Chondrocyte (in vitro differentiated cells): ENCODE measurements around the gene GPATCH3. TPM values are rescaled to one million over a fixed set of nuclear protein-coding genes. Genes with fewer than 3 reads are reported as not detected.
A peak's percentile ranks its signal among the peaks of the same experiment; 100 is the strongest.

Experiments
- DNase-seq: peaks from one replicate; pipeline ENCODE4 v3.0.0; 2021; ENCODE audit warnings: mixed read lengths, low spot score
- H3K27ac Mint-ChIP-seq: one replicate; pipeline ENCODE4 v1.8.0; 2021; ENCODE audit warnings: mild to moderate bottlenecking, moderate library complexity, mixed read lengths; ENCODE audit not compliant: unreplicated experiment
- H3K27me3 Mint-ChIP-seq: 2 replicates; pipeline ENCODE4 v1.8.0; 2021; ENCODE audit warnings: low read depth, mixed read lengths
- H3K36me3 Mint-ChIP-seq: 2 replicates; pipeline ENCODE4 v1.8.0; 2021; ENCODE audit warnings: low read depth, mixed read lengths
- H3K4me1 Mint-ChIP-seq: 2 replicates; pipeline ENCODE4 v1.8.0; 2021; ENCODE audit warnings: low read depth, mild to moderate bottlenecking, mixed read lengths
- H3K4me3 Mint-ChIP-seq: one replicate; pipeline ENCODE4 v1.8.0; 2021; ENCODE audit warnings: mild to moderate bottlenecking, moderate library complexity, mixed read lengths; ENCODE audit not compliant: unreplicated experiment
- H3K9me3 Mint-ChIP-seq: 2 replicates; pipeline ENCODE4 v1.8.0; 2021; ENCODE audit warnings: low read depth, mixed read lengths
- CTCF ChIP-seq: fragments of 200-600 bp; sonication (generic); IDR thresholded peaks from 2 replicates; pipeline ENCODE4 v1.5.0; 2021; ENCODE audit warnings: antibody characterized with exemption, mild to moderate bottlenecking, moderate library complexity
- total RNA-seq: library from RNA; stranded (reverse); gene quantifications from 3 replicates; pipeline ENCODE4 v1.2.1, GENCODE V29; 2021

GPATCH3 gene
- total RNA-seq, 1 donor from 2014 or later = 14.1 TPM

- no peak overlapping the region for H3K4me3 Mint-ChIP-seq
- H3K27me3 Mint-ChIP-seq = no peaks in the 10 kb centered on the region
- H3K9me3 Mint-ChIP-seq = no peaks in the 10 kb centered on the region
- H3K36me3 Mint-ChIP-seq = peaks cover 24% of the 10 kb centered on the region
- no peak overlapping the region for H3K27ac Mint-ChIP-seq
- no peak for DNase-seq
- peaks cover 13% of the 10 kb centered on the region for H3K4me1 Mint-ChIP-seq
- no peak for TF ChIP-seq CTCF
Observed at GRCh38 chr1:26938004-26938658, 37.9 kb upstream of the GPATCH3 start.

GRCh38 chr1:26936823-26937222, 36.6 kb upstream of the GPATCH3 start:
- Mint-ChIP-seq H3K9me3 (no peaks in the 10 kb centered on the region), H3K27me3 (no peaks in the 10 kb centered on the region), H3K4me3 (no peak overlapping the region), H3K4me1 (peaks cover 13% of the 10 kb centered on the region), H3K36me3 (peaks cover 18% of the 10 kb centered on the region), H3K27ac (no peak overlapping the region)
- no peak for DNase-seq
- no peak for TF ChIP-seq CTCF

GRCh38 chr1:26932531-26932930, 32.3 kb upstream of the GPATCH3 start:
- TF ChIP-seq CTCF = no peak
- Mint-ChIP-seq H3K27me3 (no peaks in the 10 kb centered on the region), H3K27ac (no peak overlapping the region), H3K9me3 (no peaks in the 10 kb centered on the region), H3K4me1 (no peaks in the 10 kb centered on the region), H3K36me3 (peaks cover 20% of the 10 kb centered on the region), H3K4me3 (no peak overlapping the region)
- DNase-seq = no peak

- peaks cover 25% of the 10 kb centered on the region for H3K4me1 Mint-ChIP-seq
- H3K9me3 Mint-ChIP-seq = no peaks in the 10 kb centered on the region
- peaks cover 12% of the 10 kb centered on the region for H3K36me3 Mint-ChIP-seq
- H3K4me3 Mint-ChIP-seq = no peak overlapping the region
- peak overlapping the region; percentile 24 for H3K27ac Mint-ChIP-seq
- no peak for TF ChIP-seq CTCF
- no peak for DNase-seq
- no peaks in the 10 kb centered on the region for H3K27me3 Mint-ChIP-seq
Observed at GRCh38 chr1:26923711-26924110, 23.4 kb upstream of the GPATCH3 start.

GRCh38 chr1:26922901-26923300, 22.6 kb upstream of the GPATCH3 start:
- H3K4me1 Mint-ChIP-seq = peaks cover 25% of the 10 kb centered on the region
- no peaks in the 10 kb centered on the region for H3K9me3 Mint-ChIP-seq
- H3K36me3 Mint-ChIP-seq = peaks cover 6% of the 10 kb centered on the region
- H3K27ac Mint-ChIP-seq = no peak overlapping the region
- TF ChIP-seq CTCF = no peak
- no peak for DNase-seq
- H3K27me3 Mint-ChIP-seq = no peaks in the 10 kb centered on the region
- H3K4me3 Mint-ChIP-seq = peak overlapping the region; percentile 95
